ENCODE data around the gene WDFY2.

The WDFY2 gene

GRCh38 chr13:51797664-51798488, 213.6 kb downstream of the WDFY2 start:
- peak; percentile 55 for DNase-seq

GRCh38 chr13:51799261-51799660, 215.0 kb downstream of the WDFY2 start:
- no peak for DNase-seq

GRCh38 chr13:51800486-51800885, 216.2 kb downstream of the WDFY2 start:
- no peak for DNase-seq

- DNase-seq, result no peak
Measured at GRCh38 chr13:51801631-51802099, 217.4 kb downstream of the WDFY2 start.

GRCh38 chr13:51802631-51803418, 218.6 kb downstream of the WDFY2 start:
- DNase-seq, result peak; percentile 38

- DNase-seq, result peak; percentile 92
Measured at GRCh38 chr13:51803422-51804294, 219.4 kb downstream of the WDFY2 start, which contains the start of gene DHRS12. Gene DHRS12 (minus strand): TSS chr13:51804163. CDS start chr13:51799659, 4,504 bp downstream.

GRCh38 chr13:51804295-51805172, 220.3 kb downstream of the WDFY2 start:
- DNase-seq, result peak; percentile 90

GRCh38 chr13:51805313-51805712, 221.1 kb downstream of the WDFY2 start:
- DNase-seq, result no peak

- DNase-seq, result no peak
Measured at GRCh38 chr13:51805925-51806324, 221.7 kb downstream of the WDFY2 start.

- DNase-seq, result no peak
Measured at GRCh38 chr13:51806566-51806965, 222.3 kb downstream of the WDFY2 start.

- no peak for DNase-seq
Measured at GRCh38 chr13:51807041-51807440, 222.8 kb downstream of the WDFY2 start.

- DNase-seq, result no peak
Measured at GRCh38 chr13:51808811-51809210, 224.5 kb downstream of the WDFY2 start.

- no peak for DNase-seq
Measured at GRCh38 chr13:51811046-51811445, 226.8 kb downstream of the WDFY2 start.

GRCh38 chr13:51811920-51812451, 227.7 kb downstream of the WDFY2 start:
- no peak for DNase-seq

GRCh38 chr13:51814071-51814470, 229.8 kb downstream of the WDFY2 start:
- no peak for DNase-seq

- DNase-seq, result peak; percentile 51
Measured at GRCh38 chr13:51814825-51815650, 230.8 kb downstream of the WDFY2 start.

- DNase-seq, result no peak
Measured at GRCh38 chr13:51815848-51816247, 231.6 kb downstream of the WDFY2 start.

- no peak for DNase-seq
Measured at GRCh38 chr13:51816604-51817249, 232.5 kb downstream of the WDFY2 start.
